ENCODE data around the gene GLI1.

The GLI1 gene

GRCh38 chr12:57521525-57522010 is 62.0 kb downstream of the GLI1 start:
- ATAC-seq (no peak), DNase-seq (peak in 1 of 2 donors; percentile 54)
- peak overlapping the region; percentile 95 to 97 for H3K4me3 Mint-ChIP-seq
- H3K27me3 Mint-ChIP-seq: no peaks in the 10 kb centered on the region
- H3K4me1 Mint-ChIP-seq: peaks cover 88% of the 10 kb centered on the region
- H3K9me3 Mint-ChIP-seq: no peaks in the 10 kb centered on the region
- H3K27ac Mint-ChIP-seq: peak overlapping the region; percentile 99 to 100

All from stimulated activated naive CD8-positive, alpha-beta T cell treated with anti-CD3 and anti-CD28 coated beads, Interleukin-15, amount 100 ng/mL, for 72 hours (primary cell).